ENCODE measurements around the gene RIMBP2. TPM values are rescaled to one million over a fixed set of nuclear protein-coding genes. Genes with fewer than 3 reads are reported as not detected.

The RIMBP2 gene
- total RNA-seq, 1 experiment from 2014 or later: 0.95 TPM

- H3K4me1 ChIP-seq (ENCODE audit: insufficient read depth, low read length, poor library complexity, severe bottlenecking): no peaks in the 10 kb centered on the region
- ChIA-PET POLR2A (ENCODE audit: low non-redundant PET) (no interaction called here), CTCF (no interaction called here)
- H3K4me3 ChIP-seq (ENCODE audit: low read depth, low read length, poor library complexity, severe bottlenecking): no peak overlapping the region
- intact Hi-C loops (cut with micrococcal nuclease; ENCODE audit: unreplicated experiment): no loop called here
- DNase-seq (ENCODE audit: low spot score): no peak
- peaks cover 39% of the 10 kb centered on the region for H3K27me3 ChIP-seq (replicated peaks; ENCODE audit: insufficient read depth, low read depth, low read length, poor library complexity)
- TF ChIP-seq CTCF (conservative IDR thresholded peaks at IDR 0.05; ENCODE audit: low read depth, low read length): no peak
- no peak for TF ChIP-seq EZH2 (IDR thresholded peaks at IDR 0.05; ENCODE audit: borderline replicate concordance, low read depth, low read length, poor library complexity, severe bottlenecking)
- H3K27ac ChIP-seq (ENCODE audit: low read depth, low read length, poor library complexity, severe bottlenecking): no peak overlapping the region
- no peaks in the 10 kb centered on the region for H3K9me3 ChIP-seq (ENCODE audit: low read depth, low read length, poor library complexity, severe bottlenecking)
- BruUV-seq (replicated peaks): no TSS peak
- no peaks in the 10 kb centered on the region for H3K36me3 ChIP-seq (ENCODE audit: insufficient read depth, low read length, poor library complexity, severe bottlenecking)
Measured at GRCh38 chr12:130421896-130422295, 294.2 kb downstream of the RIMBP2 start.

GRCh38 chr12:130420071-130420470, 296.0 kb downstream of the RIMBP2 start:
- Histone ChIP-seq H3K4me3 (ENCODE audit: low read depth, low read length, poor library complexity, severe bottlenecking) (no peak overlapping the region), H3K4me1 (ENCODE audit: insufficient read depth, low read length, poor library complexity, severe bottlenecking) (no peaks in the 10 kb centered on the region), H3K27ac (ENCODE audit: low read depth, low read length, poor library complexity, severe bottlenecking) (no peak overlapping the region), H3K9me3 (ENCODE audit: low read depth, low read length, poor library complexity, severe bottlenecking) (no peaks in the 10 kb centered on the region), H3K36me3 (ENCODE audit: insufficient read depth, low read length, poor library complexity, severe bottlenecking) (no peaks in the 10 kb centered on the region), H3K27me3 (replicated peaks; ENCODE audit: insufficient read depth, low read depth, low read length, poor library complexity) (peaks cover 40% of the 10 kb centered on the region)
- no TSS peak for BruUV-seq (replicated peaks)
- DNase-seq (ENCODE audit: low spot score): no peak
- TF ChIP-seq EZH2 (IDR thresholded peaks at IDR 0.05; ENCODE audit: borderline replicate concordance, low read depth, low read length, poor library complexity, severe bottlenecking): no peak
- no peak for TF ChIP-seq CTCF (conservative IDR thresholded peaks at IDR 0.05; ENCODE audit: low read depth, low read length)
- intact Hi-C loops (cut with micrococcal nuclease; ENCODE audit: unreplicated experiment): no loop called here
- ChIA-PET POLR2A (ENCODE audit: low non-redundant PET) (no interaction called here), CTCF (no interaction called here)

- no TSS peak for BruUV-seq (replicated peaks)
- no peak overlapping the region for H3K4me3 ChIP-seq (ENCODE audit: low read depth, low read length, poor library complexity, severe bottlenecking)
- POLR2A ChIA-PET (ENCODE audit: low non-redundant PET): no interaction called here
- no peak for DNase-seq (ENCODE audit: low spot score)
- CTCF ChIA-PET: no interaction called here
- H3K4me1 ChIP-seq (ENCODE audit: insufficient read depth, low read length, poor library complexity, severe bottlenecking): no peaks in the 10 kb centered on the region
- peaks cover 40% of the 10 kb centered on the region for H3K27me3 ChIP-seq (replicated peaks; ENCODE audit: insufficient read depth, low read depth, low read length, poor library complexity)
- TF ChIP-seq CTCF (conservative IDR thresholded peaks at IDR 0.05; ENCODE audit: low read depth, low read length) (no peak), EZH2 (IDR thresholded peaks at IDR 0.05; ENCODE audit: borderline replicate concordance, low read depth, low read length, poor library complexity, severe bottlenecking) (no peak)
- intact Hi-C loops (cut with micrococcal nuclease; ENCODE audit: unreplicated experiment): no loop called here
- no peaks in the 10 kb centered on the region for H3K9me3 ChIP-seq (ENCODE audit: low read depth, low read length, poor library complexity, severe bottlenecking)
- no peak overlapping the region for H3K27ac ChIP-seq (ENCODE audit: low read depth, low read length, poor library complexity, severe bottlenecking)
- H3K36me3 ChIP-seq (ENCODE audit: insufficient read depth, low read length, poor library complexity, severe bottlenecking): no peaks in the 10 kb centered on the region
Measured at GRCh38 chr12:130419116-130419515, 297.0 kb downstream of the RIMBP2 start.
